Stimulated activated CD8-positive, alpha-beta memory T cell treated with anti-CD3 and anti-CD28 coated beads, Interleukin-4, amount 100 ng/mL, for 4 hours (primary cell): ENCODE data around the gene PPFIBP2.

Source experiments
- DNase-seq, 2 donors: peaks; one replicate each; pipeline ENCODE4 v3.0.0-alpha.2; 2020; ENCODE audit warnings: low read depth in 2 of 2, low spot score in 1 of 2

The PPFIBP2 gene

DNA sequence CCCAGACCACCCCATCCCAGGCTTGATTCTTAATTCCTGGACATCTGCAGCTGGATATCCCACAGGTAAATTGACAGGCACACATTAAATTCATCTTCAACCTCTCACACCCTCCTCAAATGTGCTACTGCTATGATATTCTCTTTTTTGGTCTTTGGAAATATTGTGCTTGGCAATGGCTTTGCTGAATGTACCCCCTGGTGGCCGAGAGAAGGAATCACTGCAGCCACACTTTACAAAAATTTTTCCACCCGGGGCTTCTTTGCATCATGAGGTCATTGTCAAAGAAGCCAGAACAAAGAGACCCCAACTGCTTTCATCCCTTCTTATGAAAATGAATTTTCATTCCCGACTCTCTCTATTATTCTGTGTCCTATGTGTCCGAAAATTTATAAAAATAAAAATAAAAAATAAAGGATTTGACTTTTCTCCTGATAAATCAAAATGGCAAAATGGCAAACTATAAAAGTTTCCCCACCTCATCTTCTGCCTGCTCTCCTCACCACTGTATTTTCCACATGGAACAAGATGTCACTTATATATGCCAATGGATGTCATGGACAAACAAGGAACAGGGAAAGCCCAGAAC, 174.5 kb downstream of the PPFIBP2 start:
- no peak for DNase-seq

DNA sequence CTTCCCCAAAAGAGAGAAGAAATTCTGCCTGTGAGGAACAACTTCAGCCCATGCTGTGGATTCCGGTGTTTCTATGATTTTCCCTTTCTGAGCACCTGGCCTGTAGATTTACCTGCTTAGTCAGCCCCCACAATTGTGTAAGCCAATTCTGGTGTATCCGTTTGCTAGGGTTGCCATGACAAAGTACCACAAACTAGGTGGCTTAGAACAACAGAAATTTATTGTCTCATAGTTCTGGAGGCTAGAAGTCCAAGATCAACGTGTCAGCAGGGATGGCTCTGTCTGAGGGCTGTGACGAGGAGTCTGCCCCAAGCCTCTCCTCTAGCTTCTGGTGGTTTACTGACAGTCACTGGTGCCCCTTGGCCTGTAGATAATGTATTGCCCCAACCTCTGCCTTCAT, 175.4 kb downstream of the PPFIBP2 start:
- no peak for DNase-seq

DNA sequence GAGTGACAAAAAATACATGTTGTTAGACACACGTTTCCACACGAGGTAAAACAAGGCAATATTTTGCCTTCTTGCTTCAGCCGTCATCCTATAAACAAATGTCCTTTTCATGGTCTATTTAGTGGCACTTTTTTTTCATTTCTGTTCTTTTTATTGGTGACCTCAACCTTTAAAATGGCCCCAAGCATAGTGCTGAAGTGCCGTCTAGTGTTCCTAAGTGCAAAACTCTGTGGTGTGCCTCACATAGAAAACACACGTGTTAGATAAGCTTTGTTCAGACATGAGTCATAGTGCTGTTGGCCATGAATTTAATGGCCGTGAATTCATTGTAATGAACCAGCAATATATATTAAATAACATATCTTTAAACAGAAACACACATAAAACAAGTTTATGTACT, 176.8 kb downstream of the PPFIBP2 start:
- DNase-seq = no peak

DNA sequence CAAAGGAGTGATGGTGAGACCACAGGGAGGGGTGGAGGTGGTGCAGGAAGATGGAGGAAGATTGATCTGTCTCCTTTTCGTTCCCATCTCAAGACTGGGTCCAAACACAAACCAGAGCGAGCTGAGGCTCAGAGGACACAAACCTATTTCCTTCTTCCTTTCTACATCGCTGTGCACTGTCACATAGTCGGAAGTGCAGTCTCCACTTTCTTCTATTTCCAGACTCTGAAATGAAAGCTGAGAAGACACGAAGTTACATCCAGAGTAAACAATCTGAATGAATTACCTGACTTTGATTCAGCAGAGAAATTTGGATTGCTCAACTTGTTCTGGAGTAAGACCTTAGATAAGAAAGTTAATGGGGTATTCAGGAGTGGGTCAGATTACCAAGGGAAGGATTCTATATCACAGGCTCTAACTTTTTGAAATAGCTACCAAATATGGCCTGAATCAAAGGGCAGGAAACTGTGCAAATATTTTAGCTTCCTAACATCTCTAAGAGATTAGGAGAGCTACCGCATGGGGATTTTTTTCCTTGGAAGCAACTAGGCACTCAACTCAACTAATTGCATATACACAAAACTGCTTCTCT, 178.1 kb downstream of the PPFIBP2 start:
- DNase-seq = no peak

DNA sequence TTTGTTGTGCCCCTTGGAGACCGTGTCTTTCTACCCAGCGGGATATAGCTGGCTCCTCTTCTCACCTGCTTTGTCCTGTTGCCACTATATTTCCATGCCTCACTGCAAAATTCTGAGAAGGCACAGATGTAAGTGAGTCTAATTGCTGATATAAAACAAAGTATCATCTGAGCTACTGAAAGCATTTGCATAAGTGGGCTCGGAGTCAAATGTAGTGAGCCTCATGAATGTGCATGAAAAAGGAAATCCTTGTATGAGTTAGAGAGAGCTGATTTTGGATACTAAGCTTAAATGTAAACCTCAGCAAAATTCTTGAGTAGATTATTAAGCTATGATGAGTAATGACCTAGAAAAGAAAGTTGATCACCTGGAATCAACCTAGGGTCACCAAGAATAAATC, 178.6 kb downstream of the PPFIBP2 start:
- DNase-seq = no peak

DNA sequence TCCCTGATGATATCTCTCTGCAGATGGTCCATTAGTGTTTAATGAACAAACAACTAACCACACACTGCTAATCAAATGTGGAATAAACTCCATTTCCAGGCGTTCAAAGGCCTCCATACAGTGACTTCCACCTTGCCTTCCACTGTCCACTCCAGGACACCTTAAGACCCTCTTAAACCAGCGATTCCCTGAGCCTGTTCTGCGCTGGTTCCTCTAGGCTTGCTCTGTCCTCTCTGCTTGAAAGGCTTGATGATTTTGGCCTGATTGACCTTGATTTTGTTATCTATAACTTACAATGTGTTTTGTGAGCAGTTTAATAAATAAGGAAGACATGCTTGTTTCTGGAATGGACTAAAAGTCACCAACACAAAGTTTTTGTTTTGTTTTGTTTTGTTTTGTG, 180.4 kb downstream of the PPFIBP2 start:
- DNase-seq = no peak

DNA sequence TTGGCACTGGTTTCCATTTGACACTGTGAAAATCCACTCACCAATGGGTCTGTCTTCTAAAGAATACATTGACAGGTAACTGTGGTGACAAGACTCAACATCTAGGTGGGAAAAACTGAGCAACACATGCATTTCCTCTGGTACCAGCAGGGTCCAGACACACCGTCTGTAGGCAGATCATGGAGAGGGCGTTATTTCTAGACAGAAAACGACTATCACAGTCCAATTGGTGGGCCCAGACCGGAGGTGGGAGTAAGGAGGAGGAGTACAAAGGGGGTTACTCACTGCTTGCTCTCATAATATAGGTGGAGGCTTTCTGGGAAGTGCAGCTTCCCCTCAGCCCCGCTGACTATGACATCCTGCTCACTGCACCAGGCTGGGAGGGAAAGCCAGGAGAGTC, 182.6 kb downstream of the PPFIBP2 start:
- no peak for DNase-seq
